Camera-type eye (tissue), 1 donor: ENCODE data around the gene ANGPTL8. TPM values are rescaled to one million over a fixed set of nuclear protein-coding genes. Genes with fewer than 3 reads are reported as not detected.

ENCODE experiments used
- total RNA-seq: library from RNA; depleted of rRNA; stranded (reverse); fragments of >200 nt; gene quantifications from one replicate; pipeline ENCODE4 v1.2.3, GENCODE V29; 2014

ANGPTL8 gene
- 1.4 TPM for total RNA-seq

GRCh38 chr19:11239377-11240000 lies at the start of gene ANGPTL8:
Gene ANGPTL8, plus strand, starts transcription at chr19:11239619. Its CDS starts 19 bp downstream, at chr19:11239638.

GRCh38 chr19:11197291-11198174 lies 41.9 kb upstream of the ANGPTL8 start, which contains the start of gene KANK2:
Gene KANK2, minus strand, starts transcription at chr19:11197545. Its CDS starts 3,034 bp downstream, at chr19:11194511.

DNA sequence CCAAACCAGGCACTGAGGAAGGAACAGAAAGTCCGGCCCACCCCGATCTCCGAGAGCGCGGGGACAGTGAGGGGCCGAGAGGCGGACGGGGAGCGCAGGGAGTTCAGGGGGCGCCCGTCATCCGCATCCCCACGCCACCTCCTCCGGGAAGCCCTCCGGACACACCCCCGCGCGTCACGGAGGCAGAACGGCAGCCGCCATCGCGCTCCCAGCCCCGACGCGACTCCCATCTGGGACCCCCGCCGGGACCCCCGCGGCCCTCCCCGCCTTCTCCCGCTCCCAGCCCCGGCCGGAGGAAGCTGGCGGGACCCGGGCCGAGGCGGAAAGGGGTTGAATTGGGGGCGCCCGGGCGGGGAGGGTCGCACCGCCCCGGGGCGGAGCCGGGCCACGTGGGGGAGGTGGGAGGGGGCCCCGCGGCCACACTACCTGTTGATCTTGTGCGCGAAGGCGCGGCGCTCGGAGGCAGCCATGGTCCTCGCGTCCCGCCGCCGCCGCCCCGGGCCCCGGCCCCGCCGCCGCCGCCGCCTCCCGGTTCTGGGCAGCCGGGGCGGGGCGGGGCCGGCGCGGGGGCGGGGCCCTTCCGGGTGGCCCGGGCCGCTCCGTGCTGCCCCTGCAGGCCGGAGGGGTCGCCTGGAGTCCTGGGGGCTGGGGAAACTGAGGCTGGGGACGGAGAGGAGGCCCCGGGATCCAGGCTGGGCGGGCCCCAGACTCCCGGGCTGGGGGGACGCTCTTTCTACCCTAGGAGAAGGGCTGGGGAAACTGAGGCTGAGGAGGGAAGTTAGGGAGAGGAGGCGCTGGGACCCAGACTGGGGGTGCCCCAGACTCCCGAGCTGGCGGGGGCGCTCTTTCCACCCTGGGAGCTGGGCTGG lies 22.8 kb downstream of the ANGPTL8 start, which contains the start of gene DOCK6:
TSS of gene DOCK6 (minus strand) at position 554 of the 869 bp plus-strand sequence. CDS start at position 470, 84 bp downstream.

Other genes starting within 250 kb of the ANGPTL8 start
- 28.2 TPM for gene LDLR, start 150.2 kb upstream of the ANGPTL8 start, total RNA-seq
- gene SPC24, start 83.8 kb upstream of the ANGPTL8 start, total RNA-seq: 11.4 TPM
- 190 TPM for gene KANK2, start 42.1 kb upstream of the ANGPTL8 start, total RNA-seq
- 44.9 TPM for gene DOCK6, start 22.9 kb downstream of the ANGPTL8 start, total RNA-seq
- not detected for gene TSPAN16, start 56.5 kb downstream of the ANGPTL8 start, total RNA-seq
- gene RAB3D, start 100.0 kb downstream of the ANGPTL8 start, total RNA-seq: 17.7 TPM
- 83.0 TPM for gene TMEM205, start 106.6 kb downstream of the ANGPTL8 start, total RNA-seq
- gene CCDC159, start 106.9 kb downstream of the ANGPTL8 start, total RNA-seq: 55.9 TPM
- gene PLPPR2, start 115.8 kb downstream of the ANGPTL8 start, total RNA-seq: 16.8 TPM
- 1.5 TPM for gene SWSAP1, start 135.0 kb downstream of the ANGPTL8 start, total RNA-seq
- gene EPOR, start 144.7 kb downstream of the ANGPTL8 start, total RNA-seq: 3.4 TPM
- gene RGL3, start 179.7 kb downstream of the ANGPTL8 start, total RNA-seq: 2.5 TPM
- gene ODAD3, start 195.5 kb downstream of the ANGPTL8 start, total RNA-seq: 0.27 TPM
- gene PRKCSH, start 196.0 kb downstream of the ANGPTL8 start, total RNA-seq: 110 TPM
- gene ELAVL3, start 241.4 kb downstream of the ANGPTL8 start, total RNA-seq: 38.3 TPM